Suprapubic skin (tissue), 3 donors: Measurements from ENCODE around the gene SFSWAP.

Experiments
- CTCF ChIP-seq, 2 donors: fragments of 200-600 bp in 1 of 2; fragments of 450-650 bp in 1 of 2; sonication (generic) in 1 of 2; IDR thresholded peaks; one replicate each; pipeline ENCODE4 v1.5.1; 2016 to 2019; ENCODE audit warnings: antibody characterized with exemption in 2 of 2, mild to moderate bottlenecking in 1 of 2, moderate library complexity in 1 of 2
- EP300 ChIP-seq: sonication (generic); formaldehyde crosslinking; IDR thresholded peaks from one replicate; pipeline ENCODE4 v1.6.1; 2017; ENCODE audit warnings: antibody characterized with exemption
- POLR2A ChIP-seq, 2 donors: fragments of 450-650 bp; IDR thresholded peaks; one replicate each; pipeline ENCODE4 v1.6.1; 2017; ENCODE audit warnings: antibody characterized with exemption in 2 of 2, mild to moderate bottlenecking in 2 of 2, moderate library complexity in 2 of 2

DNA sequence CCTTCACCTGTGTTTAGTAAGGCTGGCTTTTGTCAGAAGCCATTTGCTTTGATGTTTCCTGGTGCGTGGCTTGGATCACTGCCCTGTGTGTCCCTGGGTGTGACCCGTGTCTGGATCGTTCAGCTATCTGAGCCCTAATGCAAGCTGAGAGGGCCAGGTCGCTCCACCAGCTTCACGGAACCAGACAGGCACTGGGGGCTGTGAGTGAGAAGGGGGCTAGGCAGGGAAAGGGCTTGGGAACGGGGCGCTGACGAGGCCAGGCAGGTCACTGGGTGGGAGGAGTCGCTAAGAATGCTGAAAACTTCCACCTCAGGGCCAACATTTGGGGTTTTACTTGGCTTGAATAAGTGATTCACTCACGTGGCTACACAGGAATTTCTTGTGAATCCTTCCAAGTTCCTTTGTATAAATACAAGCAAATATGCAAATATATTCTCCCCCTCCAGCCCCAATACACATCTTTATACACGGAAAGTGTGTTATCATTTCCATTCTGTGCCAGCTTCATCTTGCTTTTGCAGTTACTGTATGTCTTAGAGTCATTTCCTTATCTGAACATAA is 93.2 kb downstream of the SFSWAP start:
- TF ChIP-seq EP300 (no peak), POLR2A (IDR thresholded peaks at IDR 0.05) (no peak), CTCF (IDR thresholded peaks at IDR 0.05) (no peak)
